Activated T-cell treated with anti-CD3 and anti-CD28 coated beads, Interleukin-2, amount 50 U/mL, for 24 hours (primary cell): ENCODE results near the gene FOXJ1.

Source experiments
- DNase-seq: peaks from one replicate; pipeline ENCODE4 v3.0.0-alpha.2; 2020
- H3K27ac Mint-ChIP-seq: 2 replicates; pipeline ENCODE4 v1.8.0; 2020; ENCODE audit warnings: mild to moderate bottlenecking, mixed read lengths
- H3K27me3 Mint-ChIP-seq: 2 replicates; pipeline ENCODE4 v1.8.0; 2020; ENCODE audit warnings: mixed read lengths
- H3K36me3 Mint-ChIP-seq: 2 replicates; pipeline ENCODE4 v1.8.0; 2020; ENCODE audit warnings: low read depth, mixed read lengths
- H3K4me1 Mint-ChIP-seq: 2 replicates; pipeline ENCODE4 v1.8.0; 2020; ENCODE audit warnings: low read depth, mixed read lengths
- H3K4me3 Mint-ChIP-seq: 2 replicates; pipeline ENCODE4 v1.8.0; 2020; ENCODE audit warnings: mild to moderate bottlenecking, moderate library complexity, mixed read lengths
- H3K9me3 Mint-ChIP-seq: 2 replicates; pipeline ENCODE4 v1.8.0; 2020; ENCODE audit warnings: mixed read lengths

Gene FOXJ1

DNA sequence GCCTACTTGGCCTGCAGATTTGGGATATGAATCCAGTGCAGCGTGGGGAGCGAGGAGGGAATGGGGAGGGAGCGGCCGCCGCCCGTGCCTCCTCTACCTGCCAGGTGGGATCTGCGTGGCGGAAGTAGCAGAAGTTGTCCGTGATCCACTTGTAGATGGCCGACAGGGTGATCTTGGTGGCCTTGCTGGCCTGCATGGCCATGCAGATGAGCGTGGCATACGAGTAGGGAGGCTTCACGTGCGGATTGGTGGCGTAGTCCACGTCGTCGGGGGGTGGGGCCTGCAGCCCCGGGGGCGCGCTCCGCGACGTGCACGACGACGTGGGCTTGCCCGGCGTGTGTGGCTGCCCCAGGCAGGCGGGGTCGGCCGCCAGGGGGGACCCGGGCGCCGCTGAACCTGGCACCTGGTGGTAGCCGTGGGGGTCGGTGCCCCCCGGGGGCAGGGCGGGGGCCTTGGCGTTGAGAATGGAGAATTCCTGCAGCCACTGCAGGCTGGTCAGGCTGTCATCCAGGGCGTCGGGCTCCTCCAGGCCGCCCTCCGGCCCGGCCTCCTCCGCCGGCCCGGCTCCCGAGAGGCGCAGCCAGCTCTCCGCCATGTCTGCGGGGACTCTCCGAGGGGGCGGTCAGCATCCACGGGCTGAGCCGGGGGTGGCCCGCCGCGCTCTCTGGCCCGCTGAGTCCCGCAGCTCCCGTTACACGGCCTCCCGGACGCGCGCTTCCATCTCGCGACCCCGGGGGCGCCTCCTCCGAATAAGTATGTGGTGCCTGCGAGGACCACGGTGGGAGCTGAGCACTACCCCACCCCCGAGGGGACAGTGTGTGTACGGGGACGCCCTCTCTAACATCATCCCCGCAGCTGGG, 1.0 kb downstream of the FOXJ1 start:
- no peaks in the 10 kb centered on the region for H3K9me3 Mint-ChIP-seq
- H3K36me3 Mint-ChIP-seq, result peaks cover 3% of the 10 kb centered on the region
- peak overlapping the region; percentile 3 for H3K27ac Mint-ChIP-seq
- H3K27me3 Mint-ChIP-seq, result peaks cover 6% of the 10 kb centered on the region
- peaks cover 53% of the 10 kb centered on the region for H3K4me1 Mint-ChIP-seq
- peak; percentile 68 for DNase-seq
- peak overlapping the region; percentile 69 for H3K4me3 Mint-ChIP-seq

DNA sequence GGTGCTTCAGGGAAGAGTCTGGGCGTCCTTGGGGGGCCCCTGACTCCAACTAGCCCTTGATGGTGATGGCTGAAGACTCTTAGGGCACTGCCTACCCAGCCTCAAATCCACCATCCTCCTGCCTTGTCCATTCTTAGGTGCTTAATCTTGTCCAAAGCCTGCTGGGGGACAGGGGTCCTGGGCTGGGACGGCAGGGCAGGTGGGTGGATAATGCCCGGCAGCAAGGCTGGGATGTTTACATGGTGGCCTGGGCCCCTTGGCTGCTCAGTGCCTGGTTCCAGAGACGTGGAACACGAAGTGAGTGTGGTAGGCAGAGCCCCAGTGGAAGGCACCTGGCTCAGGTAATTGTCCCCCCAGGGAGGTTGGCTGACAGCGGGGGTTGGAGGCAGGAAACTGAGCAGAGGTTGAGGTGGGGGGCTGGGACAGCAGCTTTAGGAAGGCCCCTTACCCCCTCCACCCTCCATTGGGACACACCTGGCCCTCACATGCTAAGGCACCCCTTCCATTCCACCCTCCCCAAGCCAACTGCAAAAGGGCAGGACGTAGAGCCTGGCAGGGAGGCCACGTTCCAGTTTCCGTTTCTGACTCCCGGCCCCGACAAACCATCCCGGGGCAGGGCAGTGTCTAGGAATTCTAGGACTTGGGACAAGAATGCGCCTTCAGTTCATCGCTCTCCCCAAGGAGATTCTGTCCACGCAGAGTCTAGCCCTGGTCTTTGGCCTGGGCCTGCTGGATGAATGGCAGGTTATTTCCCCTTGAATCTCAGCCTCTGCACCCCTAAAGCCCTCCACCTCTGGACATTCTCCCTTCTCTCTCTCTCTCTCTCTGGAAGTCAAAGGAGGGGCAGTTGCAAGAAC, 1.9 kb downstream of the FOXJ1 start:
- H3K9me3 Mint-ChIP-seq, result no peaks in the 10 kb centered on the region
- peak overlapping the region; percentile 3 for H3K27ac Mint-ChIP-seq
- no peak for DNase-seq
- H3K36me3 Mint-ChIP-seq, result no peaks in the 10 kb centered on the region
- peak overlapping the region; percentile 58 for H3K4me3 Mint-ChIP-seq
- peaks cover 46% of the 10 kb centered on the region for H3K4me1 Mint-ChIP-seq
- H3K27me3 Mint-ChIP-seq, result peaks cover 6% of the 10 kb centered on the region

DNA sequence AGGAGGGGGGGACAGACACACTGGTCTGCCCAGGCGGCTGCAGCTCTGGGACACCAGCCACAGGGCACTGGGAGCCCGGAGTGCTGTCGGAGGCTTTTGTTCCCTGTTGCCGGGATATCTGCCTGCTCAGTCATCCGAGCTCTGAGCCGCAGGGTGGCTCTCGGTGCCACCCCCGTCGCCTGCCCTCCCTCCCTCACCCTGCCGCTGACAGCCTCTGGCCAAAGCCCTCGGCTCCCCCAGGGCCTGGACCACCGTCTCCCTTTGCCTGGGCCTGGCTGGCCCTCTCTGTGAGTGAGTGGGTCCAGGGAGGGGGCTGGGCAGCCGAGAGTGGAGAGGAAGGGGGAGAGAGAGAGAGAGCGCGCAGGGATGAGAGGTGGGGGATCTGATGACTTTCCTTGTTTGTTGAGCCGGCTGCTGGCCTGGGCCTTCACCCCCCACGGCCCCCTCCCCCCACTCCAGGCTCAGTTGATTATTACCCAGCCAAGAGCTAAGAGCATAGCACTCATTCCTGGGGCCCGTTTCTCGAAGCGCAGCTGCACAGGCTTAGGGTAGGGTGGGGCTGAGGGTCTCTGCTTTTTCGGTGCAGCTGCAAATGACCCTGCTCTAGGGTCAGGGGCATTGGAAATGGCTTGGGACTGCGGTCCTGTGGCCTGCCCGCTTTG, 2.7 kb downstream of the FOXJ1 start:
- no peak for DNase-seq
- H3K4me3 Mint-ChIP-seq, result no peak overlapping the region
- peaks cover 43% of the 10 kb centered on the region for H3K4me1 Mint-ChIP-seq
- no peaks in the 10 kb centered on the region for H3K36me3 Mint-ChIP-seq
- H3K9me3 Mint-ChIP-seq, result no peaks in the 10 kb centered on the region
- H3K27ac Mint-ChIP-seq, result no peak overlapping the region
- peaks cover 6% of the 10 kb centered on the region for H3K27me3 Mint-ChIP-seq

DNA sequence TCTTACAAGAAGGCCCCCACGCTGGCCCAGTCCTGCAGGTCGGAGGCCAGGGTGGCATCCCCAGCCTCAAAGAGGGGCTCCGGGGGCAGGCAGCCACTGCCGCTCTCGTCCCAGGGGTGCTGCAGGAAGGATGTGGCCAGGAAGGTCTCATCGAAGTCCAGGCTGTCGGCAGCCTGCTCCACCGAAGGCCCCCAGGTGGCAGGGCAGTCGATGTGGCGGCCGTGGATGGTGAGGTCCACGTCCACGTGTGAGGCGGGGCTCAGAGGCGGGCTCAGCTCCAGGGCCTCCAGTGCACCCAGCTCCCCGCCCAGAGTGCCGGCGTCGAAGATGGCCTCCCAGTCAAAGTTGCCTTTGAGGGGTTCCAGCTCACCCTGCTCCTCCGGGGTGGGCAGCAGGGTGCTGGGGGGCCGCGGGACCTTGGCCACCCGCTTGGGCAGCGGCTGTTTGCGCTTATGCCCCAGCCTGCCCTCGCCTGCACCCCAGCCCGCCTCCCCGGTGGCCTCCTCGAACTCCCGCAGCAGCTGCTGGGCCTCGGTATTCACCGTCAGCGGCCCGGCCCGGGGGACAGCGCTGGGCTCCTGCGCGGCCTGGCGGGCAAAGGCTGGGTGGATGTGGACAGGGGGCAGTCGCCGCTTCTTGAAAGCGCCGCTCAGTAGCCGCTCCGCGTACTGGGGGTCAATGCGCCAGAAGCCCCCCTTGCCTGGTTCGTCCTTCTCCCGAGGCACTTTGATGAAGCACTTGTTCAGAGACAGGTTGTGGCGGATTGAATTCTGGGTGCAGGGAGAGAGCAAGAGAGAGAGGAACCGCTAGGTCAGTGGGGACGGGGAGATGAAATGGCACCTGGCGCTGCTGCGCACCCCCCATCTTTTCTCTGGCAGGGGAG, 3.5 kb downstream of the FOXJ1 start:
- Mint-ChIP-seq H3K4me1 (peaks cover 36% of the 10 kb centered on the region), H3K36me3 (no peaks in the 10 kb centered on the region), H3K9me3 (no peaks in the 10 kb centered on the region), H3K27ac (no peak overlapping the region), H3K27me3 (peaks cover 6% of the 10 kb centered on the region), H3K4me3 (no peak overlapping the region)
- DNase-seq, result no peak

DNA sequence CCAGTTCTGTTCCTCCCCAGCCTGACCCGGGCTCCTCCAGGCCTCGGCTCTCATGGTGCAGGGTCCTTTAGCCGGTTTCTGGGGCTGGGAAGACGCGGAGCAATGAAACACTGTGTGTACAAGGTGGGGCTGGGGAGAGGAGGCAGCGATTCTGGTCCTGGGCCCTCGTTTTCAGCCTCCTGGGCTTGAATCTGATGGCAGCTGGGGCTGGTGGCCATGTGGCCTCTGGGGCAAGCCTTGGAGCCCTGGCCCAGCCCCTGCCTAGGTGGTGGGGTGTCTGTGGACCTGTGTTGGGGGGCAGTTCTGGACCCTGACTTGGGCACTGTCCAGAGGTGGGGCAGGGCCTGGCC, 4.1 kb downstream of the FOXJ1 start:
- DNase-seq, result no peak
- no peaks in the 10 kb centered on the region for H3K9me3 Mint-ChIP-seq
- no peak overlapping the region for H3K27ac Mint-ChIP-seq
- no peaks in the 10 kb centered on the region for H3K36me3 Mint-ChIP-seq
- peaks cover 30% of the 10 kb centered on the region for H3K4me1 Mint-ChIP-seq
- H3K4me3 Mint-ChIP-seq, result no peak overlapping the region
- H3K27me3 Mint-ChIP-seq, result peaks cover 6% of the 10 kb centered on the region

DNA sequence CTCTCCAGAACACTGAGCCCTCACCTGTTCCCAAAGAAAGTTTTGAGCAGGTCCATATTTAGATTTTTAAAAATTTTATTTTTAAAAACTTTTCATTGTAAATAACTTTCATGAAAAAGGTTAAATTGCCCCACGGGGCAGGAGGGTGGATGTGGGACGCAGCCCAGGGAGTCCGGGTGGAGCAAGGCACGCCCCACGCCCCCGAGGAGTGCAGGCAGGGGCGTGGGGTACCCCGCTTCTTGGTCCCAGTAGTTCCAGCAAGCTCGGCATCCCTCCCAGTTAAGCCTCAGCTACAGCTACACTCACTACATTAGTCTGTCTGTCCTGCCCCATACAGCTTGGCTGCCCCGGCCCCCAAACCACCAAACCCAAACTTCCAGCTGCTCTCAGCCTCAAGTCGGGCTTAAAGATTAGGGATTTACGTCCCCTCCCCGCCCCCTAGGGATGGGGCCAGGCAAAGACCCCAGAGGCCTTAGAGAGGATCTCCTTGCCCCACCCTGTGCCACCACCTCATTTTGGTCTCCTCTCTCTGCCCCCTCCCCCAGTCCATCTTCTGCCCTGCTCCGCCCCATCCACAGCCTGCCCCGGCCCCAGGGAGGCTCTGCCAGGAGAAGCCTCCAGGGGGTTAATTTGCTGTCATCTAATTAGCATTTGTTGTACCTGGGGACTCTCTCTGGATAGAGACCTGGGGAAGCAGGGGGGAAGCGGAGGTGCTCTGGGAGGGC, 4.6 kb downstream of the FOXJ1 start:
- H3K36me3 Mint-ChIP-seq, result no peaks in the 10 kb centered on the region
- H3K27ac Mint-ChIP-seq, result no peak overlapping the region

DNA sequence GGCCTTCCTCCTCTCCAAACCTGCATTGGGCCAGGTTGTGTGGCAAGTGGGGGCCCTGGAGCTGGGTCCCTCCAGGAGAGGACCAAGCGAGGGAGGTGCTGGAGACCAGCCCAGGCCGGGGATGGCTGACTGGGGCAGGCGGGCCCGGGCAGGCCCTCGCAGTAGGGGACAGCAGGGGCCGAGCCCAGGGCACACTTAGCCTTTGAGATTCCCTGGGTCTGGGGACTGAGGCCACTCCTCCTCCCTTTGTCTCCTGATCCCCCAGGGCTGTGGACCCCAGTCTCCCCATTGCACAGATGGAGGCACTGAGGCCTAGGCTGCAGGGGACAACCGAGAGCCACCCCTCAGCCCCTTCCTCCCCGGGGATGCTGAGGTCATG, 5.2 kb downstream of the FOXJ1 start:
- no peak for DNase-seq
- Mint-ChIP-seq H3K9me3 (no peaks in the 10 kb centered on the region), H3K4me3 (no peak overlapping the region), H3K36me3 (no peaks in the 10 kb centered on the region), H3K27me3 (peaks cover 6% of the 10 kb centered on the region), H3K4me1 (peaks cover 21% of the 10 kb centered on the region), H3K27ac (no peak overlapping the region)

More for the DNA sequence above, 4.6 kb downstream of the FOXJ1 start:
- H3K4me3 Mint-ChIP-seq, result no peak overlapping the region
- peaks cover 6% of the 10 kb centered on the region for H3K27me3 Mint-ChIP-seq
- DNase-seq, result no peak
- no peaks in the 10 kb centered on the region for H3K9me3 Mint-ChIP-seq
- peaks cover 25% of the 10 kb centered on the region for H3K4me1 Mint-ChIP-seq

DNA sequence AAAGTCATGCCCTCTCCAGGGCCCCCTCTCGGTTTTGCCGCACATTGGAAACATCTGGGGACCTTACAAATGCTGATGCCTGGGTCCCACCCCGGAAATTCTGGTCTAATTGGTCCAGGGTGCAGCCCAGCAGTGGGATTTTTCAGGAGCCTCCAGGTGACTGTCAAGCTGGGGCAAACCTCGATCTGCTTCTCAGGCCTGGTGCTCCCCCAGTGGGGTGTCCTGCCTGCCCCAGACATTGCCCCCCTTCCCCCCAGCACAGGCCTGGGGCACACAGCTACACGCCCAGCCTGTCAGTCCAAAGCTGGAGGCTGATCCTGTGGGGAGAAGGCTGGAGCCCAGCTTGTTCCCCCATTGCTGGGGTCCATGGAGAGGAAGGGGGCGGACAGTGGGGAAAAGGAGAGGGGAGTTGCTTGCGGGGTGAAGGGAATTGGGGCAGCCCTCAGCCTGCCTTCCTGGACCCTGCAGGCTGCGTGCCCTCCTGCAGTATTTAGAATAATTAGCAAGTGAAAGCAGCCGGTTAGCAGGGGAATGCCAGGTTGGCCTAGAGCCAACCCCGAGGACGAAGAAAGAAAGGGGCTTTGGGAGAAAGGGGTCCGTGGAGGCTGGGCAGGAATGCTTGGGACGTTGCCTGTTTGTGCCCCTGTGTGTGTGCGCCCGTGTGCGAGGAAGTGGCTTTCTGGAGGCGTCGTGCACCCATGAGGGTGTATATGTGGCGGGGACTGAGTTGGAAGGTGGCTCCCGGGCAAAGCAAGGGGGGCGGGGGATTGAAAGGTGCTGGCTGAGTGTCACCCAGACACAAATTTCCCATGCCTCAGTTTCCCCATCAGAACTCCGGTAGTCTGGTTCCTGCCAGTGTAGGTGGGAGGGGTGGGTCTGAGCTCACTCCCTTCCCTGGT, 5.9 kb downstream of the FOXJ1 start:
- no peak overlapping the region for H3K4me3 Mint-ChIP-seq
- no peaks in the 10 kb centered on the region for H3K36me3 Mint-ChIP-seq

DNA sequence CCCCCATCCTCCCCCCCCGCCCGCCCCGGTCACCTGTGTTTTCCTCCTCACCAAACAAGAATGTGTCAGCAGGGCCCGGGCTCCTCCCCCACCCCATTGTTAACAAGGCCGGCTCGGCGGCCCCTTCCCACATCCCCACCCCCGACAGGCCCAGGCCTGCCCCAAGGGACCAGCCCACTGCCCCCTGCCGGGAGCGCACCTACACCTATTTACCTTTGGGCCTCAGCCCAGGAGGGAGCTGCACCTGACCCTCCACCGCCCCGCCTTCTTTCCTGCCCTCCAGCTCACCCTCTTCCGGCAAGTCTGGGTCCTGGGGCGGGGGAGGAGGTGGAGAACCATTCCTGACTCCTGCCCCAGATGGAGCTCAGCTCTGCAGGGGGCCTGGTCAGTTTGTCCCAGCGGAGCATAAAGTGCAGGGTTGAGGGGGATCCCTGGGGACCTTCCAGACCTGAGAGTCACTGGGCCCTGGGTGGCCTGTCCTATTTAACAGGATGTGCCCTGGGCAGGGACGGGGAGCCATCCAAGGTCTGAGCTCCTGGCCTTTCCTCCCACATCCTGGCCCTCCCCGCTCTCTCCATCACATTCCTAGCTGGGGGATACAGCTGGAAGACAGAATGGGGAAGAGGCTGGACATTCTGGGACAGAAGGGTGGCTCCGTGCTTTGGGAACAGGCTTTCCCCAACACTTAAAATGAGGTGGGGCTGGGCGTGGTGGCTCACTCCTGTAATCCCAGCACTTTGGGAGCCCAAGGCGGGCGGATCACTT, 8.3 kb downstream of the FOXJ1 start:
- no peak for DNase-seq
- Mint-ChIP-seq H3K27ac (no peak overlapping the region), H3K36me3 (no peaks in the 10 kb centered on the region), H3K4me3 (no peak overlapping the region), H3K4me1 (peaks cover 13% of the 10 kb centered on the region), H3K9me3 (no peaks in the 10 kb centered on the region), H3K27me3 (no peaks in the 10 kb centered on the region)

More for the DNA sequence above, 5.9 kb downstream of the FOXJ1 start:
- Mint-ChIP-seq H3K9me3 (no peaks in the 10 kb centered on the region), H3K4me1 (peaks cover 17% of the 10 kb centered on the region), H3K27me3 (peaks cover 3% of the 10 kb centered on the region), H3K27ac (no peak overlapping the region)
- no peak for DNase-seq

DNA sequence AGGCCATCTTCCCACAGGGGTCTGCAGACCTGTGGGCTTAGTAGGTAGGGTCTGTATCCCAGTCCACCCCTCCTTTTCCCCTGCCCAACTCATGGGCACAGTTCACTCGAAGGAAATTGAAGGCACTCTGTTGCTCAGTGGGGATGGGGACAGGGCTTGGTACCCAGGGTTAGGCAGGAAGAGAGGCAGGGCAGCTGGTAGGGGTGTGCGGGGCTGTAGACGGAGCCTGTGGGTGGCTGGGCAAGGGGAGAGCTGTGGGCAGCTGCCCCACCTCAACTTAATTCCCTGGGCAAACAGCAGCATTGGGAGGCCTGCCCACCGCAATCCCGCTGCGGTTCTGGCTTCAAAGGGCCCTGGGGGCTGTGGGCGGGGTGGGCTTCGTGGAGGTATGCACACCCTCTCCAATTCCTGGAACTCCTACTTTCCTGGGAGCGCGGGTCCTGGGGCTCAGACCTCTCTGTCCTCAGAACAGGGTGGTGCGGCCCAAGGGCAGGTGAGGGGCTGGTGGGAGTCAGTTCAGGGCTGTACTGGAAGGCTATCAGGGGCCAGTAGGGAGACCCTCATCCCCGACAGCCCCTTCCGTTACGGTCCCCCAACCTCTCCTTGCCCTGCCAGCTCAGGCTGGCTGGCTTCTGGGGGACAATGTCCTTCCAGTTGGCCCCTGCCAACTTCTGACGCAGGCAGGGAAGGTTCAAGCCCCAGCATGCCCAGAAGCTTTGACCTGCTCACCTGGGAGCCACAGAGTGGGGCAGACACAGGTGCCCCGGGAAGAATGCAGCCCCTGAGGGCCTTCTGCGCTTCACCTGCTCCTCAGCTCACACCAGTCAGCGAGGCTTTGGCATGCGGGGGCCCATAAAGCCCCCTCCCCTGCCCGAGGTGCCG, 9.1 kb downstream of the FOXJ1 start:
- no peaks in the 10 kb centered on the region for H3K27me3 Mint-ChIP-seq
- H3K4me3 Mint-ChIP-seq, result no peak overlapping the region
- H3K4me1 Mint-ChIP-seq, result peaks cover 18% of the 10 kb centered on the region
- no peak overlapping the region for H3K27ac Mint-ChIP-seq
- no peaks in the 10 kb centered on the region for H3K36me3 Mint-ChIP-seq
- DNase-seq, result no peak
- H3K9me3 Mint-ChIP-seq, result no peaks in the 10 kb centered on the region

DNA sequence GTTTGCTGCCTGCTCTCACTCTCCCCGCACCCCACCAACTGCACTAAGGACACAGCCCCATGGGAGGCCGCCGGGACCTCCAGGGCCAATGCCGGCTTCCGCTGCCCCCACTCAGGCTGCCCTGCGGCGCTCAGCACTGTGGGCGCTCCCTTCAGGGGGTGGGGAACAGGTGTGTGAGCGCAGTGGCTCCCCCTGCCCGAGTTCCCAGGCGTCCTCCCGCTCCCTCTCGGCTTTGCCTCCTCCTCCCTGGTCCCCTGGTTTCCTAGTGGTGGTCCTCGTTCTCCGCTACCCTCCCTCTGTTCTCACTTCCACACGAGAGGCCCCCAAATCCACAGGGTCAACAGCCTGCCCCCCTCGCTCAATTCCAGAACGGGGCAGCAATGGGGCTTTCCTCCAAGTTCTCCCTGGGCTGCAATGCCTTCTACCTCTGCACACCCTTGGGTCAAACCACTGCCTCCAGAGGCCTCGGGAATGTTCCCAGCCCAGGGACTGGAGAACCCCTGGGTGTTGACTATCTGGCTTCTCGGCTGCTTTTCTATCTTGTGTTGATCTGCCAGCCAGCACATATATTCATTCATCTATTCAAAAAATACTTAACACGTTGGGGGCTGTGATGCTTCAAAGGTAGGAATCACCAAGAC, 9.9 kb downstream of the FOXJ1 start:
- DNase-seq, result no peak
- peaks cover 23% of the 10 kb centered on the region for H3K4me1 Mint-ChIP-seq
- H3K4me3 Mint-ChIP-seq, result no peak overlapping the region
- H3K9me3 Mint-ChIP-seq, result no peaks in the 10 kb centered on the region
- H3K36me3 Mint-ChIP-seq, result no peaks in the 10 kb centered on the region
- no peaks in the 10 kb centered on the region for H3K27me3 Mint-ChIP-seq
- peak overlapping the region; percentile 57 for H3K27ac Mint-ChIP-seq
